ENCODE measurements around the gene KIAA0825.

The KIAA0825 gene

DNA sequence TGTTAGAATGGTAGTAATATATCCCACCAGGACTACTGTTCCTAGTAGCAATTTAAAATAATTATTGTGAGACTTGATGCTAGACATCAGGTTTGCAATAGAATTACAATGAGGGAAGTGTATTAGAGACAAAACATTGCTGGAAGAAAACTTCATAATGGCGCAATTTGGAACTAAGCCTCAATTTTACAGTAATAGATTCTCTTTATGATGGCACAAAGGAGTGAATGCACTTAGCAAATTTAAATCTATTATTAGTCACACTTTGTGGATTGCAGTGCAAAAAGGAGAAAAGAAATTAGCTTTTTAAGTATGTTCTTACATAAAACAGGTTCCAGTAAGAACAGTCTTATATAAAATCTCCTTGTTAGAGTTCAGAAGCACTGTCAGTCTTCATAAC is 358.3 kb downstream of the KIAA0825 start:
- no peak for DNase-seq (ENCODE audit: low read depth)
- H3K4me3 ChIP-seq (ENCODE audit: low read length): no peak overlapping the region
- TF ChIP-seq, protein P1, sequence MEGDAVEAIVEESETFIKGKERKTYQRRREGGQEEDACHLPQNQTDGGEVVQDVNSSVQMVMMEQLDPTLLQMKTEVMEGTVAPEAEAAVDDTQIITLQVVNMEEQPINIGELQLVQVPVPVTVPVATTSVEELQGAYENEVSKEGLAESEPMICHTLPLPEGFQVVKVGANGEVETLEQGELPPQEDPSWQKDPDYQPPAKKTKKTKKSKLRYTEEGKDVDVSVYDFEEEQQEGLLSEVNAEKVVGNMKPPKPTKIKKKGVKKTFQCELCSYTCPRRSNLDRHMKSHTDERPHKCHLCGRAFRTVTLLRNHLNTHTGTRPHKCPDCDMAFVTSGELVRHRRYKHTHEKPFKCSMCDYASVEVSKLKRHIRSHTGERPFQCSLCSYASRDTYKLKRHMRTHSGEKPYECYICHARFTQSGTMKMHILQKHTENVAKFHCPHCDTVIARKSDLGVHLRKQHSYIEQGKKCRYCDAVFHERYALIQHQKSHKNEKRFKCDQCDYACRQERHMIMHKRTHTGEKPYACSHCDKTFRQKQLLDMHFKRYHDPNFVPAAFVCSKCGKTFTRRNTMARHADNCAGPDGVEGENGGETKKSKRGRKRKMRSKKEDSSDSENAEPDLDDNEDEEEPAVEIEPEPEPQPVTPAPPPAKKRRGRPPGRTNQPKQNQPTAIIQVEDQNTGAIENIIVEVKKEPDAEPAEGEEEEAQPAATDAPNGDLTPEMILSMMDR (conservative IDR thresholded peaks at IDR 0.05; ENCODE audit: low read depth, low read length): no peak

DNA sequence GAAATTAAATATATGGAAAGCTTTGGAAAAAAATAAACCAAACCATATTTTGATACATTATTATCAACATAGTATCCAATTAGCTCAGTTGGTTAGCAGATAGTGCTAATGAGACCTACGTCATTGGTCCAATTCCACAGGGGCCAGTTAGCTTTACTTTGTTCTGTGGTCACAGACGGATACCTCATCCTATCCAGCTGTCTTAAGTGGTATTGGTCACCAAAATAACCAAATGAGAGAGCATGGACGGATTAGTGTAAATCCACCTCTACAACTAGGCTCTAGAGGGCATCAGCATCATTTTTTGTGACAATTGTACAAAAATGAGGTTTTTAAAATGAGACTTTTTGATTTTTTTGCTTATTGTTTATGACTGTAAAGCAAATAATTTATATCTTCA is 364.2 kb downstream of the KIAA0825 start:
- H3K4me3 ChIP-seq (ENCODE audit: low read length): no peak overlapping the region
- no peak for DNase-seq (ENCODE audit: low read depth)
- TF ChIP-seq, protein P1 (conservative IDR thresholded peaks at IDR 0.05; ENCODE audit: low read depth, low read length): peak; percentile 2

DNA sequence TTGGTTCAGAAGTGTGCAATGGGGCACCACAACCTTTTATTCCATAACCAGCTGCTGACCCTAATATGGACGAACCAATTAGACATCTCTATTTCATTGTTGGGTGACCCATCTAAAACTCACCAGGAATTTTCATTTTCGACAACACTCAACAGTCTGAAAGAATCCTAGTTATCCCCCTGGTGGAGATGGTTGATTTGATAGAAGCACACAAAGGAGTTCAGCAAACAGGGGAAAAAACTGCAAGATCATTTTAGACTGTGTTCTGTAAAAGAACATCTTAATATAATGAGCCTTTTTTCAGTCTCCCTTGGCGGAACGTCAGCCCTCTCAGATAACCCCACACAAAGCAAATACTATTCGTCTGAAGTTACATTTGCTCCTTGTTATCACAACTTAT is 367.4 kb downstream of the KIAA0825 start:
- DNase-seq (ENCODE audit: low read depth): no peak
- no peak overlapping the region for H3K4me3 ChIP-seq (ENCODE audit: low read length)
- TF ChIP-seq, protein P1 (conservative IDR thresholded peaks at IDR 0.05; ENCODE audit: low read depth, low read length): no peak

DNA sequence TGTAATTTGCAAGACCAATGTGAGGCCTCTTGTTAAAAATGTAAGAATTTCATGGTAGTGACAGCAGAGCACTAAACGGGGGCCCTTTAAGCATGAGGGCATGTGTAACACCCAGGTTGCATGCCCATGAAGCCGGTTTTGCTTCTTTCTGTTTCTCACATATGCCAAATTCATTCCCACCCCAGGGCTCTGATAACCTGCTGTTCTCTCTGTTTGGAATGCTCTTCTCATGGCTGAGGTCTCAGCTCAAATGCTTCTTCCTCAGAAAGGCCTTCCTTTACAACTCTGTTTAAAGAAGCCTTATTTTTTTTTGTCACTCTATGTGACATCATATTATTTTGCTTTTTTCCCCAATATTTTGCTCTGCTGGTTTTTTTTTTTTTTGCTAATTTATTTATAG is 369.0 kb downstream of the KIAA0825 start:
- TF ChIP-seq, protein P1 (conservative IDR thresholded peaks at IDR 0.05; ENCODE audit: low read depth, low read length): no peak
- DNase-seq (ENCODE audit: low read depth): no peak

DNA sequence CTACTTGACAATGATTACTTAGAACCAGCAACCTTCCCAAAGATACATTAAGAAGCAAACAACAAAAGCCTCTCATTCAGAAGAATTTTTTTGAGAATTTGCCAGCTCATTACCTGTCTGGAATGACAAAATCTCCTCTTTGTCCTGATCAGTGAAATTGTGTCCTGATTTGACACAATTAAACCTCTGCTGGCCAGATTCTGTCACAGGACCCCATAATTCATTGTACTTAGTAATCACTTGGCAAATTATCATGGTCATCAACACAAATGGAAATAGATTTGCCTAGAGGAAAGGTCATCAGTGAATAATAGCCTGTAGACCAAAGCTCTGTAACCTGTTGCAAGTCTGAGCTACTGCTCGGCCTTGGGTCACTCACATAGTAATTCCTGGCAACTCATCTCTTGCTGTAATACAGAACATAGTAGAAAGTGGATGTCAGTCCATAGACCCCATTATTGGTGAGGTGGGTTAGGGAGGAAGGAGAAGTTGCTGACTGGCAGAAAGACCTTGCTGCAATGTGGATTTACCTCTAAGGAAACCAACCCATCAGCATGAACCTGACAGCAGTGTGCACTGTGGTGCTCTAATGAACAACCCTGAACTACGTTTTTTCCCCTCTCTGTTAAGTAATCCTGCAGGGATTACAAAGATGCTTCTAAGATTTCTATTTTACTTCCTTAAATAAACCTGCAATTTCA is 370.1 kb downstream of the KIAA0825 start:
- TF ChIP-seq, protein P1 (conservative IDR thresholded peaks at IDR 0.05; ENCODE audit: low read depth, low read length): no peak
- H3K4me3 ChIP-seq (ENCODE audit: low read length): no peak overlapping the region
- no peak for DNase-seq (ENCODE audit: low read depth)

More for the DNA sequence above, 369.0 kb downstream of the KIAA0825 start:
- H3K4me3 ChIP-seq (ENCODE audit: low read length): no peak overlapping the region

DNA sequence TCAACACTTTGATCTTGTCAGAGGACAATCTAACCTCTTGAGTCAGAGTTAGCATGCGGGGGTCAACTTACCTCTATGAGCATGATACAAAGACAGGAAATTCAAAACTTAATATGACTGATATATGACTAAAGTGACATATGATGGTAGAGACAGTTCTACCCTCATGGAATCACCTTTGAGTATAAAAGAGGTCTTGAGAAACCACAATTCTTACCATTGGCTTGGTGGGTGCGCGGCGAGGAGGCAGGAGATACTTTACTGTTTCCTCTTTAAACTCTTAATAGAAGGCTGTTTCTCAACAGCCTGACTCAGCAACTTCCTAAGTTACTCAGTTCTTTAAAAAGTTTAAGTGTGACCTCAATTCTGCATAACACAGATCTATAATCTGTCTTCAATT is 372.8 kb downstream of the KIAA0825 start:
- no peak for DNase-seq (ENCODE audit: low read depth)
- TF ChIP-seq, protein P1 (conservative IDR thresholded peaks at IDR 0.05; ENCODE audit: low read depth, low read length): no peak
- H3K4me3 ChIP-seq (ENCODE audit: low read length): no peak overlapping the region

DNA sequence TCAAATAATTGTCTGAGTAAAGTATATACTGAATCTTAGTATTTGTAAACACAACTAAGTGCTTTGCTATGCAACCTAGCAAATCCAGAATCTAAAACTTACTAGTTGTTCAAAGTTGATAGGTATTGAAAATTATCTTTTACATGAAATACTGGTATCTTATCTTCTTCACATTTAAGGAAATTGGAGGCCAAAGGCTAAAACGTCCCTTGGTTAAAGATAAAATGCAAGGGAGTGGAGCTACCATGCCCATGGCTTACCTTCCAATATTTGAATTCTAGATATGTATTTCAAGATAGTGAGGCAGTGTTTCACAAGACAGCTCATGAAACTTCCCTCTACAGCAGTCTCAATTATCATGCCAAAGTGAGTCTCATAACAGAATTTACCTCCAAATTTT is 373.5 kb downstream of the KIAA0825 start:
- TF ChIP-seq, protein P1 (conservative IDR thresholded peaks at IDR 0.05; ENCODE audit: low read depth, low read length): no peak
- no peak for DNase-seq (ENCODE audit: low read depth)
- no peak overlapping the region for H3K4me3 ChIP-seq (ENCODE audit: low read length)

All from retinal pigment epithelial cell (primary cell).